ENCODE measurements around the gene FLNC.

Gene FLNC, protein sequence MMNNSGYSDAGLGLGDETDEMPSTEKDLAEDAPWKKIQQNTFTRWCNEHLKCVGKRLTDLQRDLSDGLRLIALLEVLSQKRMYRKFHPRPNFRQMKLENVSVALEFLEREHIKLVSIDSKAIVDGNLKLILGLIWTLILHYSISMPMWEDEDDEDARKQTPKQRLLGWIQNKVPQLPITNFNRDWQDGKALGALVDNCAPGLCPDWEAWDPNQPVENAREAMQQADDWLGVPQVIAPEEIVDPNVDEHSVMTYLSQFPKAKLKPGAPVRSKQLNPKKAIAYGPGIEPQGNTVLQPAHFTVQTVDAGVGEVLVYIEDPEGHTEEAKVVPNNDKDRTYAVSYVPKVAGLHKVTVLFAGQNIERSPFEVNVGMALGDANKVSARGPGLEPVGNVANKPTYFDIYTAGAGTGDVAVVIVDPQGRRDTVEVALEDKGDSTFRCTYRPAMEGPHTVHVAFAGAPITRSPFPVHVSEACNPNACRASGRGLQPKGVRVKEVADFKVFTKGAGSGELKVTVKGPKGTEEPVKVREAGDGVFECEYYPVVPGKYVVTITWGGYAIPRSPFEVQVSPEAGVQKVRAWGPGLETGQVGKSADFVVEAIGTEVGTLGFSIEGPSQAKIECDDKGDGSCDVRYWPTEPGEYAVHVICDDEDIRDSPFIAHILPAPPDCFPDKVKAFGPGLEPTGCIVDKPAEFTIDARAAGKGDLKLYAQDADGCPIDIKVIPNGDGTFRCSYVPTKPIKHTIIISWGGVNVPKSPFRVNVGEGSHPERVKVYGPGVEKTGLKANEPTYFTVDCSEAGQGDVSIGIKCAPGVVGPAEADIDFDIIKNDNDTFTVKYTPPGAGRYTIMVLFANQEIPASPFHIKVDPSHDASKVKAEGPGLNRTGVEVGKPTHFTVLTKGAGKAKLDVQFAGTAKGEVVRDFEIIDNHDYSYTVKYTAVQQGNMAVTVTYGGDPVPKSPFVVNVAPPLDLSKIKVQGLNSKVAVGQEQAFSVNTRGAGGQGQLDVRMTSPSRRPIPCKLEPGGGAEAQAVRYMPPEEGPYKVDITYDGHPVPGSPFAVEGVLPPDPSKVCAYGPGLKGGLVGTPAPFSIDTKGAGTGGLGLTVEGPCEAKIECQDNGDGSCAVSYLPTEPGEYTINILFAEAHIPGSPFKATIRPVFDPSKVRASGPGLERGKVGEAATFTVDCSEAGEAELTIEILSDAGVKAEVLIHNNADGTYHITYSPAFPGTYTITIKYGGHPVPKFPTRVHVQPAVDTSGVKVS (N-terminal part only)

DNA sequence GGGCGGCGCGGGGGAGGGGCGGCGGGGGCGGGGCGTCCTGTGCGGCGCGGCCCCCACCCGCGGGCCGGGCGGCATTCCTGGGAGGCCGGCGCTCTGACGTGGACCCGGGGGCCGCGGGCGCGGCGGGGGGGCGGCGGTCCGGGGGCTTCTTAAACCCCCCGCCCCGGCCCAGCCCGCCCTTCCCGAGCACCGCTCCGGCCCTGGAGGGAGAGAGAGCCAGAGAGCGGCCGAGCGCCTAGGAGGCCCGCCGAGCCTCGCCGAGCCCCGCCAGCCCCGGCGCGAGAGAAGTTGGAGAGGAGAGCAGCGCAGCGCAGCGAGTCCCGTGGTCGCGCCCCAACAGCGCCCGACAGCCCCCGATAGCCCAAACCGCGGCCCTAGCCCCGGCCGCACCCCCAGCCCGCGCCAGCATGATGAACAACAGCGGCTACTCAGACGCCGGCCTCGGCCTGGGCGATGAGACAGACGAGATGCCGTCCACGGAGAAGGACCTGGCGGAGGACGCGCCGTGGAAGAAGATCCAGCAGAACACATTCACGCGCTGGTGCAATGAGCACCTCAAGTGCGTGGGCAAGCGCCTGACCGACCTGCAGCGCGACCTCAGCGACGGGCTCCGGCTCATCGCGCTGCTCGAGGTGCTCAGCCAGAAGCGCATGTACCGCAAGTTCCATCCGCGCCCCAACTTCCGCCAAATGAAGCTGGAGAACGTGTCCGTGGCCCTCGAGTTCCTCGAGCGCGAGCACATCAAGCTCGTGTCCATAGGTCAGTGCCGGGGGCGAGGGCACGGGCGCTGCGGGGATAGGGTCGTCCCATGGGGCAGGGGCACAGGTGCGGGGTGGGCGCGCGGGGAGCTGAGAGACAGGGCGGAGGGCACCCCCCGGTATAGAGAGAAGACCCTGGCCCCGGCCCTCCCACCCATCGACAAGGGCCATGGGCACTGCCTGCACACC is at the start of gene FLNC:
TSS of gene FLNC (plus strand) at position 176 of the 947 bp plus-strand sequence. CDS start at position 408, 232 bp downstream.
- TF ChIP-seq, protein P1, sequence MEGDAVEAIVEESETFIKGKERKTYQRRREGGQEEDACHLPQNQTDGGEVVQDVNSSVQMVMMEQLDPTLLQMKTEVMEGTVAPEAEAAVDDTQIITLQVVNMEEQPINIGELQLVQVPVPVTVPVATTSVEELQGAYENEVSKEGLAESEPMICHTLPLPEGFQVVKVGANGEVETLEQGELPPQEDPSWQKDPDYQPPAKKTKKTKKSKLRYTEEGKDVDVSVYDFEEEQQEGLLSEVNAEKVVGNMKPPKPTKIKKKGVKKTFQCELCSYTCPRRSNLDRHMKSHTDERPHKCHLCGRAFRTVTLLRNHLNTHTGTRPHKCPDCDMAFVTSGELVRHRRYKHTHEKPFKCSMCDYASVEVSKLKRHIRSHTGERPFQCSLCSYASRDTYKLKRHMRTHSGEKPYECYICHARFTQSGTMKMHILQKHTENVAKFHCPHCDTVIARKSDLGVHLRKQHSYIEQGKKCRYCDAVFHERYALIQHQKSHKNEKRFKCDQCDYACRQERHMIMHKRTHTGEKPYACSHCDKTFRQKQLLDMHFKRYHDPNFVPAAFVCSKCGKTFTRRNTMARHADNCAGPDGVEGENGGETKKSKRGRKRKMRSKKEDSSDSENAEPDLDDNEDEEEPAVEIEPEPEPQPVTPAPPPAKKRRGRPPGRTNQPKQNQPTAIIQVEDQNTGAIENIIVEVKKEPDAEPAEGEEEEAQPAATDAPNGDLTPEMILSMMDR (IDR thresholded peaks at IDR 0.05; ENCODE audit: low read depth, low read length, missing control alignments), result no peak
- no peak for DNase-seq (ENCODE audit: extremely low read depth, low read depth)
- H3K4me3 ChIP-seq (replicated peaks; ENCODE audit: low read depth, low read length), result peak within 1 kb of the TSS; percentile 93

DNA sequence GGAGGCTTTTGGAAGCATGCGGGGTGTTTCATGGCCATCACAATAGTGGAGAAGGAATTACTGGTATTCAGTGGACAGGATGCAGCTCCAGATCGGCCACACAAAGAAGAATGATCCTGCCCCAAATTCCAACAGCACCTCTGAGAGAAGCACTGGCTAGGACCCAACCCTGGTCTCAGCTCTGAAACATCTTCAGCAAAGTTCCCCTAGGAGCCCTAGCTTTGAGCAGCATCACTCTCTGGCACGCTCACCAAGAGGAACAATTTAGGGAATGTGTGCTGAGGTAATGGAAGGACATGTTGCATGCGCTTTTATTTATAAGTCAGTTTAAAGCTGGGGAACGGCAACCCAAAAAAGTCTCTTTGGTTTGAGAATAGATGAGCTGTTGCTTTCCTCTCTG is 49.1 kb upstream of the FLNC start:
- no peak overlapping the region for H3K4me3 ChIP-seq (replicated peaks; ENCODE audit: low read depth, low read length)
- TF ChIP-seq, protein P1 (IDR thresholded peaks at IDR 0.05; ENCODE audit: low read depth, low read length, missing control alignments), result no peak
- no peak for DNase-seq (ENCODE audit: extremely low read depth, low read depth)

DNA sequence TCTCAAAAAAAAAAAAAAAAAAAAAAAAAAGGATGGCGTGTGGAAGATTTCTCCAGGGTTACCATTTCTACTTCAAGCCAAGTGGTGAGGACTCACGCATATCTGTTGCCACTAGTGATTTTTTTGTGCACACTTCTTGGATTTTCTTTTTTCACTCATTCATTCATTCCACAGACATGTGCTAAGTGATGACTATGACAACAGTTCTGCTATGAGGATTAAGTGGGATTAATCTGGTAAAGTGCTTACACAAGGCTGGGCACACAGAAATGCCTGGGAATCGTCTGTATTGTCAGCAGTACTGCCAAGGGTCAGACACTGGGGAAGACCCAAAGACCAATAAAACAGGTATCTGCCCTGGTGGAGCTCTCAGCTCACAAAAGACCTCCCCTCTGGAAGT is 48.4 kb upstream of the FLNC start:
- no peak for DNase-seq (ENCODE audit: extremely low read depth, low read depth)
- TF ChIP-seq, protein P1 (IDR thresholded peaks at IDR 0.05; ENCODE audit: low read depth, low read length, missing control alignments), result no peak
- no peak overlapping the region for H3K4me3 ChIP-seq (replicated peaks; ENCODE audit: low read depth, low read length)

DNA sequence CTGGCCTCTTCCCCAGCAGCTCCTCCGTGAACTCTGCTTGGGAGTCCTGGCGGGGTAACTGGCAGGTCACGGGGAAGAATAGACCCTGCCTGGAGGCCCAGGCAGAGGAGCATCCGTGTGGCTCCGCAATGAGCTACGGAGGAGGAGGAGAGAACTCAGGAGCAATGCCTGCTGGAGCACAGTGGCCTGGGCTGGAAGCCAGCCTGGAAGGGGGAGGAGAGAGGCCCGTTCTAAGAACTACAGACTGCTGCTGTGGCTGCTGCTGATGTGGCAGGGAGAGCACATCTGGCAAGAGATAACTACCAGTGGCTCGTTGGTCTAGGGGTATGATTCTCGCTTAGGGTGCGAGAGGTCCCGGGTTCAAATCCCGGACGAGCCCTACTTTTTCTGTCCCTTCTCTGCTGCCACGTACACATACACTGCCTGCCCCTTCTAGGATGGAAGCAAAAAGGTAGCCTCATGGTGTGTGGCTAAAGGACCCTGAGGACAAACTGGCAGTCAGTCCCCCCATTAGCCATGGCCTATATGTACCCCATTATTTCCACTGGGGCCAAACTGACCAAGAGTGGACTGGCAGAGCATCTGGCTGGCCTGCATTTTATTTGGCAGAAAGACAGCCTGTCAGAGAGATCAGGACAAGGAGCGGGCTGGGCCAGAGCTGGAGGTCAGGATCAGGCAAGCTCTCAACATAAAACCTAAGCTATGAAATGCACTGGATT is 46.9 kb upstream of the FLNC start:
- DNase-seq (ENCODE audit: extremely low read depth, low read depth), result peak; percentile 65
- H3K4me3 ChIP-seq (replicated peaks; ENCODE audit: low read depth, low read length), result no peak overlapping the region
- TF ChIP-seq, protein P1 (IDR thresholded peaks at IDR 0.05; ENCODE audit: low read depth, low read length, missing control alignments), result no peak

DNA sequence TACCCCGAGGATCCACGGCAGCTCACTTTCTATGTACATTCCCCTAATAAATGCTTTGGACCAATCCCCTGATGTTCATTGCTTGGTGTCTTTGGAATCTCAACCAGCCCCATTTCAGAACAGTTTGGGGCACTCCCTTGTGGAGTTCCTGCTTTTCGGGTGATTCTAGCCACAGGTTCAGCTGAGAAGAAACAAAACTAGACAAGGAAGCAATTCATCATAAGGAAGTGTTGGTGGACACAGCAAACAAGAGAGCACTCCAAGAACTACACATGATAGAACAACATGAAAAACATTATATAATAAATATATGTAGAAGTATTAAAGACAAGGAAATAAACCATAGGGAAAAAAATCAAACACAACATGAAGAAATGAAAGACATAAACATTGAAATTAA is 44.5 kb upstream of the FLNC start:
- H3K4me3 ChIP-seq (replicated peaks; ENCODE audit: low read depth, low read length), result no peak overlapping the region
- no peak for DNase-seq (ENCODE audit: extremely low read depth, low read depth)
- TF ChIP-seq, protein P1 (IDR thresholded peaks at IDR 0.05; ENCODE audit: low read depth, low read length, missing control alignments), result no peak
